ENCODE data around the gene PSME2.

GRCh38 chr14:24095271-24096068, 50.9 kb downstream of the PSME2 start:
- TF ChIP-seq CTCF (IDR thresholded peaks at IDR 0.05; ENCODE audit: extremely low read depth in 1 of 2, insufficient read depth in 1 of 2, low read depth in 1 of 2, low read length in 2 of 2) (no peak), POLR2A (IDR thresholded peaks at IDR 0.05; ENCODE audit: low read depth, low read length) (no peak), POLR2AphosphoS5 (IDR thresholded peaks at IDR 0.05; ENCODE audit: insufficient read depth, low read depth, low read length) (no peak), MAX (IDR thresholded peaks at IDR 0.05; ENCODE audit: insufficient read depth, insufficient read length) (no peak), GATA2 (IDR thresholded peaks at IDR 0.05; ENCODE audit: insufficient read depth, insufficient read length, low read depth, low read length) (no peak), EZH2 (IDR thresholded peaks at IDR 0.05; ENCODE audit: borderline replicate concordance, low read depth, low read length, severe bottlenecking) (no peak), JUN (IDR thresholded peaks at IDR 0.05; ENCODE audit: borderline replicate concordance, insufficient read depth, insufficient read length, low read depth) (no peak)
